Measurements from ENCODE around the gene JADE2. TPM values are rescaled to one million over a fixed set of nuclear protein-coding genes. Genes with fewer than 3 reads are reported as not detected.
"Not testable (repeated sequence)": the region's sequence is repeated elsewhere in the genome, so short reads cannot be mapped to it uniquely, and the experiment has no call there.

JADE2 gene
- total RNA-seq, 6 experiments from 2014 or later: 6.1 to 14.8 (median 8.4) TPM

- H3K27ac ChIP-seq: no peak overlapping the region
- peaks cover 0 to 23% (median 7%) of the 10 kb centered on the region in 4 donors for H3K4me1 ChIP-seq
- WGBS (ENCODE audit: insufficient coverage, low coverage, low lambda C conversion rate, missing lambda C conversion rate): 95% methylated on average over 8 of the region's 8 CpGs
- H3K4me3 ChIP-seq: no peak overlapping the region
- no peaks in the 10 kb centered on the region for H3K9me3 ChIP-seq
- no peak for ATAC-seq
- no peaks in the 10 kb centered on the region for H3K27me3 ChIP-seq
- peaks cover 0 to 16% (median 3%) of the 10 kb centered on the region in 4 donors for H3K36me3 ChIP-seq
- intact Hi-C loops (cut with DNase I): no loop called here
- DNase-seq: no peak
- no peak for TF ChIP-seq POLR2A (IDR thresholded peaks at IDR 0.05)
- TF ChIP-seq CTCF (IDR thresholded peaks at IDR 0.05): no peak
These were observed 26.4 kb downstream of the JADE2 start for GRCh38 chr5:134551901-134552300.

DNA sequence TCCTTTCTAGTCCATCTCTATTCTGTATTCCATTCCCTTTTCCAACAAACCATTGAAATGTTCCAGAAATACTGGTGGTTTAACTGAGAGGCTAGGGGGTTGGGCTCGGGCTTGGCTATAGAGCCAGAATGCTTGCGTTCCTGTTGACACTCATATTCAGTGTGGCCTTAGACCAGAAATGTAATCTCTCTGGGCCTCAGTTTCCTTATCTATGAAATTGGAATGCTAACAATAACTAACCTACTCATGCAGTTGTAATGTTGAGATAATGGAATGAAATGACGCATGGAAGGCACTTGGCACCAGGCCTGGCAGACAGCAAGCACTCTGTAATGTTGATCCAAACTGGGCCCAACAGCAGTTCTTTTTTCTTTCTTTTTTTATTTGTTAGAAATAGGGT is 26.8 kb downstream of the JADE2 start:
- peak in 1 of 3 donors; percentile 65 for DNase-seq
- intact Hi-C loops (cut with DNase I): no loop called here
- ATAC-seq: peak in 1 of 4 donors; percentile 24
- H3K4me3 ChIP-seq: no peak overlapping the region
- H3K27ac ChIP-seq: no peak overlapping the region
- no peak for TF ChIP-seq POLR2A (IDR thresholded peaks at IDR 0.05)
- no peak for TF ChIP-seq CTCF (IDR thresholded peaks at IDR 0.05)
- H3K27me3 ChIP-seq: no peaks in the 10 kb centered on the region
- WGBS (ENCODE audit: insufficient coverage, low coverage, low lambda C conversion rate, missing lambda C conversion rate): 61% methylated on average over 3 of the region's 3 CpGs
- no peaks in the 10 kb centered on the region for H3K9me3 ChIP-seq
- H3K4me1 ChIP-seq: peaks cover 0 to 23% (median 7%) of the 10 kb centered on the region in 4 donors
- H3K36me3 ChIP-seq: peaks cover 0 to 13% (median 3%) of the 10 kb centered on the region in 4 donors

- H3K4me3 ChIP-seq; H3K27me3 ChIP-seq; ATAC-seq; DNase-seq; H3K27ac ChIP-seq; H3K9me3 ChIP-seq; intact Hi-C loops (cut with DNase I): not testable (repeated sequence)
- Histone ChIP-seq H3K36me3 (peaks cover 0 to 13% (median 3%) of the 10 kb centered on the region in 4 donors), H3K4me1 (peaks cover 0 to 23% (median 7%) of the 10 kb centered on the region in 4 donors)
- 93% methylated on average over 6 of the region's 7 CpGs for WGBS (ENCODE audit: insufficient coverage, low coverage, low lambda C conversion rate, missing lambda C conversion rate)
These were observed 27.2 kb downstream of the JADE2 start for GRCh38 chr5:134552716-134553115.

DNA sequence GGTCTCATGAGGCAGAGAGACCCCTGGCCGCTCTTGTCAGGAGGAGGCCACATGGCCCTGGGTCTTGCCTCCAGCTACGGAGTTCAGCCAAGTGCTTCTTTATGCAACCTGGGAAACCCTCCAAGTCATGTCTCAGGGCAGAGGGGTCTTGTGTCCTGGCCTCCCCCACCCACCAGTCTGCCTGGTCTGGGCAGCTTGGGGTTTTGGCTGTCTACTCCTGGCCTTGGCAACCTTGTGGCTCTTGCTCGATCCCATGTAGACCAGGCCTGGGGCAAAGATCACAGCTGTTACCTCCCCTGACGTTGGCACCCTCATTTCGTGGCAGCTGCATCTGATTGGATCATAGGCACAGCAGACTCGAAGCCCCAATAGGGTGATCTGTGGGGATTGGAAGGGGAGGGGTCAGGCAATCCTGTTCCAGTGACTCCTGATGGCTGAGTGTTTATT is 28.4 kb downstream of the JADE2 start:
- H3K27me3 ChIP-seq: no peaks in the 10 kb centered on the region
- WGBS (ENCODE audit: insufficient coverage, low coverage, low lambda C conversion rate, missing lambda C conversion rate): 50% methylated on average over 2 of the region's 6 CpGs
- peaks cover 0 to 23% (median 7%) of the 10 kb centered on the region in 4 donors for H3K4me1 ChIP-seq
- H3K4me3 ChIP-seq: no peak overlapping the region
- H3K36me3 ChIP-seq: peaks cover 0 to 9% (median 5%) of the 10 kb centered on the region in 4 donors
- H3K9me3 ChIP-seq: no peaks in the 10 kb centered on the region
- DNase-seq (no peak), ATAC-seq (peak; percentile 10 to 59 (median 51))
- intact Hi-C loops (cut with DNase I): no loop called here
- peak overlapping the region; percentile 20 to 81 (median 51) for H3K27ac ChIP-seq
- TF ChIP-seq CTCF (IDR thresholded peaks at IDR 0.05): no peak
- no peak for TF ChIP-seq POLR2A (IDR thresholded peaks at IDR 0.05)

- peak overlapping the region; percentile 20 to 81 (median 51) for H3K27ac ChIP-seq
- H3K27me3 ChIP-seq: no peaks in the 10 kb centered on the region
- WGBS (ENCODE audit: insufficient coverage, low coverage, low lambda C conversion rate, missing lambda C conversion rate): 19% methylated on average over 11 of the region's 15 CpGs
- TF ChIP-seq CTCF (IDR thresholded peaks at IDR 0.05): peak in 1 of 4 donors; percentile 22
- no peak for TF ChIP-seq POLR2A (IDR thresholded peaks at IDR 0.05)
- H3K4me1 ChIP-seq: peaks cover 0 to 23% (median 7%) of the 10 kb centered on the region in 4 donors
- H3K4me3 ChIP-seq: no peak overlapping the region
- intact Hi-C loops (cut with DNase I): no loop called here
- peak; percentile 78 to 90 (median 82) for DNase-seq
- ATAC-seq: peak; percentile 79 to 91 (median 87)
- H3K36me3 ChIP-seq: peaks cover 0 to 9% (median 5%) of the 10 kb centered on the region in 4 donors
- no peaks in the 10 kb centered on the region for H3K9me3 ChIP-seq
These were observed 29.1 kb downstream of the JADE2 start for GRCh38 chr5:134554319-134555222.

Measured in right lobe of liver (tissue), 6 donors.